ENCODE results near the gene EN2. TPM values are rescaled to one million over a fixed set of nuclear protein-coding genes. Genes with fewer than 3 reads are reported as not detected.
"Not testable (repeated sequence)": the region's sequence is repeated elsewhere in the genome, so short reads cannot be mapped to it uniquely, and the experiment has no call there.

EN2 gene
- total RNA-seq, 4 donors from 2014 or later = 0.21 to 0.56 (median 0.34) TPM; not detected in 1

- DNase-seq (ENCODE audit: low spot score in 2 of 2) = no peak
- no peaks in the 10 kb centered on the region for H3K36me3 ChIP-seq
- WGBS = 62% methylated on average over 14 of the region's 20 CpGs
- no peak overlapping the region for H3K4me3 ChIP-seq
- no peaks in the 10 kb centered on the region for H3K4me1 ChIP-seq
- H3K27me3 ChIP-seq = peaks cover 91% of the 10 kb centered on the region
- TF ChIP-seq CTCF (IDR thresholded peaks at IDR 0.05) (no peak), POLR2AphosphoS5 (IDR thresholded peaks at IDR 0.05) (no peak), EP300 (IDR thresholded peaks at IDR 0.05) (no peak), POLR2A (IDR thresholded peaks at IDR 0.05) (no peak)
- H3K27ac ChIP-seq = no peak overlapping the region
- no peaks in the 10 kb centered on the region for H3K9me3 ChIP-seq
These were observed 18.5 kb upstream of the EN2 start for GRCh38 chr7:155439311-155440017.

- no peaks in the 10 kb centered on the region for H3K36me3 ChIP-seq
- H3K4me1 ChIP-seq = no peaks in the 10 kb centered on the region
- TF ChIP-seq EP300 (IDR thresholded peaks at IDR 0.05) (no peak), POLR2A (IDR thresholded peaks at IDR 0.05) (no peak)
- H3K4me3 ChIP-seq = no peak overlapping the region
- no peak overlapping the region for H3K27ac ChIP-seq
- DNase-seq (ENCODE audit: low spot score in 2 of 2) = no peak
- no peaks in the 10 kb centered on the region for H3K9me3 ChIP-seq
- peaks cover 94% of the 10 kb centered on the region for H3K27me3 ChIP-seq
- 68% methylated on average over 2 of the region's 8 CpGs for WGBS
These were observed 17.9 kb upstream of the EN2 start for GRCh38 chr7:155440018-155440410.

DNA sequence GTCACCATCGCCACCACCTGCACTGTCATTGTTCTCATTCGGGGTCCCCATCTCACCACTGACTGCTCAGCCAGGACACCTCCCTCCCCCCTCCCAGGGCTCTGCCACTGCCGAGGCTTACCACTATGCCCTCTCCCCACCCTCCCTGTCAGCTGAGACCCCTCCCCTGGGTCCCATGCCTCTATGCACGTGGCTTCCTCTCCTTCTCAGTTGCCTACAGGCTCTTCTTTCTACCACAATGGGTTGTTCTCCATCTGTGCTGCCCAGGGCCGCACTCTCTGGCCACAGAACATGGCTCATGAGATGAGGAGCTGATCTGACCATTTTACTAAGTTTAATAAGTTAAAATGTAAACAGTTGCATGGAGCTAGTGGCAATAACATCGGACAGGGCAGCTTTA, 16.1 kb upstream of the EN2 start:
- WGBS = 63% methylated on average over 6 of the region's 6 CpGs
- no peak overlapping the region for H3K4me3 ChIP-seq
- H3K27me3 ChIP-seq = peaks cover 96% of the 10 kb centered on the region
- DNase-seq (ENCODE audit: low spot score in 2 of 2) = no peak
- H3K4me1 ChIP-seq = no peaks in the 10 kb centered on the region
- TF ChIP-seq POLR2A (IDR thresholded peaks at IDR 0.05) = no peak
- TF ChIP-seq POLR2AphosphoS5 (IDR thresholded peaks at IDR 0.05) = no peak
- no peak for TF ChIP-seq EP300 (IDR thresholded peaks at IDR 0.05)
- no peak for TF ChIP-seq CTCF (IDR thresholded peaks at IDR 0.05)
- no peaks in the 10 kb centered on the region for H3K36me3 ChIP-seq
- H3K27ac ChIP-seq = no peak overlapping the region
- no peaks in the 10 kb centered on the region for H3K9me3 ChIP-seq

DNA sequence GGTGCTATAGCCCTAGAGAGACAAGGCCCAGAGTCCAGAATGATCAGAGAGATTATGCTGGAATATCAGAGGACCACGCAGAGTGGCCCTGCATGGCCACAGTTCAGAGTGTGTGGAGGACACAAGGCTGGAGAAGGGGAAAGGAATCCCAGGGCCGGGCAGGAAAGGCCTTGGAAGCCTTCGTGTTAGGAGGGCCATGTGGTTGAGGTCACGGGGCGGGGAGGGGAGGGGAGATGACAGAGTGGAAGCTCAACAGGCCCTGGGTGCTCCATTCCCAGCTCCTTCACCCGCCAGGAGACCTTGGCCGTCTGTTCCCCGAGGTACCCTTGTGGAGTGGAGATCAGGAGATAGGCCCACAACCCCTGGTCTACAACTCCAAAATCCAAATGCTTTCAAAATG, 13.2 kb upstream of the EN2 start:
- Histone ChIP-seq H3K4me3 (no peak overlapping the region), H3K36me3 (no peaks in the 10 kb centered on the region), H3K27ac (no peak overlapping the region), H3K27me3 (peaks cover 96% of the 10 kb centered on the region), H3K9me3 (no peaks in the 10 kb centered on the region), H3K4me1 (peaks cover 16% of the 10 kb centered on the region)
- TF ChIP-seq POLR2A (IDR thresholded peaks at IDR 0.05) (no peak), EP300 (IDR thresholded peaks at IDR 0.05) (no peak), CTCF (IDR thresholded peaks at IDR 0.05) (no peak)
- no peak for DNase-seq (ENCODE audit: low spot score in 2 of 2)
- WGBS = 92% methylated on average over 8 of the region's 8 CpGs

DNA sequence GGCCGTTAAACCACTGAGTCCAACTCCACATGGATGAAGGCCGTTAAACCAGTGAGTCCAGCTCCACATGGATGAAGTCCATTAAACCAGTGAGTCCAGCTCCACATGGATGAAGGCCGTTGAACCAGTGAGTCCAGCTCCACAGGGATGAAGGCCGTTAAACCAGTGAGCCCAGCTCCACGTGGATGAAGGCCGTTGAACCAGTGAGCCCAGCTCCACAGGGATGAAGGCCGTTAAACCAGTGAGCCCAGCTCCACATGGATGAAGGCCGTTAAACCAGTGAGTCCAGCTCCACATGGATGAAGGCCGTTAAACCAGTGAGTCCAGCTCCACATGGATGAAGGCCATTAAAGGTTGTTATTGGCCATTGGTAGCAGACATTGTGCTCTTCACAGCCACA, 12.3 kb upstream of the EN2 start:
- Histone ChIP-seq H3K4me1 (peaks cover 19% of the 10 kb centered on the region), H3K27me3 (peaks cover 96% of the 10 kb centered on the region)
- H3K4me3 ChIP-seq; H3K9me3 ChIP-seq; H3K27ac ChIP-seq; DNase-seq (ENCODE audit: low spot score in 2 of 2); H3K36me3 ChIP-seq: not testable (repeated sequence)
- 82% methylated on average over 9 of the region's 9 CpGs for WGBS

GRCh38 chr7:155447603-155448002, 10.3 kb upstream of the EN2 start:
- H3K4me1 ChIP-seq = peaks cover 26% of the 10 kb centered on the region
- DNase-seq (ENCODE audit: low spot score in 2 of 2) = no peak
- H3K27me3 ChIP-seq = peaks cover 96% of the 10 kb centered on the region
- no peak for TF ChIP-seq EP300 (IDR thresholded peaks at IDR 0.05)
- TF ChIP-seq POLR2A (IDR thresholded peaks at IDR 0.05) = no peak
- TF ChIP-seq POLR2AphosphoS5 (IDR thresholded peaks at IDR 0.05) = no peak
- no peak for TF ChIP-seq CTCF (IDR thresholded peaks at IDR 0.05)
- H3K4me3 ChIP-seq = no peak overlapping the region
- WGBS = 70% methylated on average over 2 of the region's 2 CpGs
- H3K9me3 ChIP-seq = no peaks in the 10 kb centered on the region
- no peak overlapping the region for H3K27ac ChIP-seq
- no peaks in the 10 kb centered on the region for H3K36me3 ChIP-seq

Data from suprapubic skin (tissue), 4 donors.